ENCODE measurements around the gene TYW3.

TYW3 gene

GRCh38 chr1:74777525-74777924 lies 44.6 kb downstream of the TYW3 start:
- no peak overlapping the region for H3K4me2 ChIP-seq
- no peaks in the 10 kb centered on the region for H3K36me3 ChIP-seq (ENCODE audit: insufficient read depth)
- no peak overlapping the region for H3K4me3 ChIP-seq (IDR thresholded peaks at IDR 0.05; ENCODE audit: insufficient read depth, low read depth, low read length)
- TF ChIP-seq CTCF (conservative IDR thresholded peaks at IDR 0.05; ENCODE audit: low read depth, low read length): no peak
- H3K4me1 ChIP-seq (ENCODE audit: low read depth, poor library complexity, severe bottlenecking): peaks cover 44% of the 10 kb centered on the region
- H4K20me1 ChIP-seq (ENCODE audit: insufficient read depth): no peaks in the 10 kb centered on the region
- no peaks in the 10 kb centered on the region for H3K27me3 ChIP-seq (ENCODE audit: insufficient read depth, low read depth)
- H3K79me2 ChIP-seq (ENCODE audit: insufficient read depth, low read depth): no peaks in the 10 kb centered on the region
- H3K9ac ChIP-seq: no peak overlapping the region
- no peak overlapping the region for H3K27ac ChIP-seq
- H2AFZ ChIP-seq (ENCODE audit: low read depth): no peak overlapping the region

- Histone ChIP-seq H3K4me3 (IDR thresholded peaks at IDR 0.05; ENCODE audit: insufficient read depth, low read depth, low read length) (no peak overlapping the region), H3K4me1 (ENCODE audit: low read depth, poor library complexity, severe bottlenecking) (peaks cover 31% of the 10 kb centered on the region), H3K4me2 (peak overlapping the region; percentile 72; the same call in 1 of the 2 replicates), H3K9ac (no peak overlapping the region), H3K27me3 (ENCODE audit: insufficient read depth, low read depth) (no peaks in the 10 kb centered on the region), H4K20me1 (ENCODE audit: insufficient read depth) (no peaks in the 10 kb centered on the region), H2AFZ (ENCODE audit: low read depth) (no peak overlapping the region), H3K36me3 (ENCODE audit: insufficient read depth) (no peaks in the 10 kb centered on the region), H3K79me2 (ENCODE audit: insufficient read depth, low read depth) (no peaks in the 10 kb centered on the region), H3K27ac (peak overlapping the region; percentile 22; the same call in 1 of the 2 replicates)
- no peak for TF ChIP-seq CTCF (conservative IDR thresholded peaks at IDR 0.05; ENCODE audit: low read depth, low read length)
Measured at GRCh38 chr1:74779750-74780149, 46.8 kb downstream of the TYW3 start.

- Histone ChIP-seq H3K27ac (peak overlapping the region; percentile 22; the same call in 1 of the 2 replicates), H3K9ac (no peak overlapping the region), H3K27me3 (ENCODE audit: insufficient read depth, low read depth) (no peaks in the 10 kb centered on the region), H3K4me3 (IDR thresholded peaks at IDR 0.05; ENCODE audit: insufficient read depth, low read depth, low read length) (no peak overlapping the region), H2AFZ (ENCODE audit: low read depth) (peak overlapping the region; percentile 31), H3K4me2 (peak overlapping the region; percentile 72), H3K4me1 (ENCODE audit: low read depth, poor library complexity, severe bottlenecking) (peaks cover 27% of the 10 kb centered on the region), H4K20me1 (ENCODE audit: insufficient read depth) (no peaks in the 10 kb centered on the region), H3K79me2 (ENCODE audit: insufficient read depth, low read depth) (no peaks in the 10 kb centered on the region), H3K36me3 (ENCODE audit: insufficient read depth) (no peaks in the 10 kb centered on the region)
- no peak for TF ChIP-seq CTCF (conservative IDR thresholded peaks at IDR 0.05; ENCODE audit: low read depth, low read length)
Measured at GRCh38 chr1:74780594-74780993, 47.6 kb downstream of the TYW3 start.

GRCh38 chr1:74785944-74786343 lies 53.0 kb downstream of the TYW3 start:
- no peak for TF ChIP-seq CTCF (conservative IDR thresholded peaks at IDR 0.05; ENCODE audit: low read depth, low read length)
- H3K4me3 ChIP-seq (IDR thresholded peaks at IDR 0.05; ENCODE audit: insufficient read depth, low read depth, low read length): no peak overlapping the region
- H3K27me3 ChIP-seq (ENCODE audit: insufficient read depth, low read depth): no peaks in the 10 kb centered on the region
- H2AFZ ChIP-seq (ENCODE audit: low read depth): no peak overlapping the region
- no peak overlapping the region for H3K27ac ChIP-seq
- H3K79me2 ChIP-seq (ENCODE audit: insufficient read depth, low read depth): no peaks in the 10 kb centered on the region
- no peak overlapping the region for H3K4me2 ChIP-seq
- peaks cover 10% of the 10 kb centered on the region for H3K4me1 ChIP-seq (ENCODE audit: low read depth, poor library complexity, severe bottlenecking)
- no peaks in the 10 kb centered on the region for H4K20me1 ChIP-seq (ENCODE audit: insufficient read depth)
- H3K36me3 ChIP-seq (ENCODE audit: insufficient read depth): no peaks in the 10 kb centered on the region
- H3K9ac ChIP-seq: no peak overlapping the region
